Uterus (tissue), 2 donors: ENCODE data around the gene ME3.

ENCODE experiments used
- POLR2A ChIP-seq, 2 donors: fragments of 450-650 bp; IDR thresholded peaks; one replicate each; pipeline ENCODE4 v1.6.1; 2016; ENCODE audit warnings: antibody characterized with exemption in 2 of 2, mild to moderate bottlenecking in 1 of 2, moderate library complexity in 1 of 2
- TF ChIP-seq, protein P1 (sequence below), 4 experiments: fragments of 200-600 bp in 2 of 4; fragments of 450-650 bp in 2 of 4; sonication (generic) in 2 of 4; IDR thresholded peaks; one replicate each; pipeline ENCODE4 v1.5.1; 2016 to 2019; ENCODE audit warnings: antibody characterized with exemption in 4 of 4, mild to moderate bottlenecking in 2 of 4, moderate library complexity in 1 of 4

DNA sequence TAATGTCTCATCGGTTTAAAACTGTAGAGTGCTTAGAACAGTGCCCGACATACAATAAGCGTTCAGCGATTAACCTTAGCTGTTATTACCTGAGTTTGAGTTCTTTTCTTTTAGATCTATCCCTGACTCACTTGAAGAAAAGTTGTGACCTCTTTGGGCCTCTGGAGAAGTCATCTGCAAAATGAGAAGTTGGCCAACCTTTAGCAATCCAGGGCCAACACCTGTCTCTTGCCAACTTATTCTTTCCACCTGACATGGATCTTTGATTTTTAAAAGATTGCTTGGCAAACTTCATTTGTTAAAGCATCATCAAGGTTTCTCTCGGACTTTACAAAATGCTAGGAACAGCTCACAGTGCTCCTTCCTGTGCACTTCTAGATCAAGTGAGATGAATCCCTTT, 208.5 kb downstream of the ME3 start:
- TF ChIP-seq, protein P1, sequence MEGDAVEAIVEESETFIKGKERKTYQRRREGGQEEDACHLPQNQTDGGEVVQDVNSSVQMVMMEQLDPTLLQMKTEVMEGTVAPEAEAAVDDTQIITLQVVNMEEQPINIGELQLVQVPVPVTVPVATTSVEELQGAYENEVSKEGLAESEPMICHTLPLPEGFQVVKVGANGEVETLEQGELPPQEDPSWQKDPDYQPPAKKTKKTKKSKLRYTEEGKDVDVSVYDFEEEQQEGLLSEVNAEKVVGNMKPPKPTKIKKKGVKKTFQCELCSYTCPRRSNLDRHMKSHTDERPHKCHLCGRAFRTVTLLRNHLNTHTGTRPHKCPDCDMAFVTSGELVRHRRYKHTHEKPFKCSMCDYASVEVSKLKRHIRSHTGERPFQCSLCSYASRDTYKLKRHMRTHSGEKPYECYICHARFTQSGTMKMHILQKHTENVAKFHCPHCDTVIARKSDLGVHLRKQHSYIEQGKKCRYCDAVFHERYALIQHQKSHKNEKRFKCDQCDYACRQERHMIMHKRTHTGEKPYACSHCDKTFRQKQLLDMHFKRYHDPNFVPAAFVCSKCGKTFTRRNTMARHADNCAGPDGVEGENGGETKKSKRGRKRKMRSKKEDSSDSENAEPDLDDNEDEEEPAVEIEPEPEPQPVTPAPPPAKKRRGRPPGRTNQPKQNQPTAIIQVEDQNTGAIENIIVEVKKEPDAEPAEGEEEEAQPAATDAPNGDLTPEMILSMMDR (IDR thresholded peaks at IDR 0.05) = no peak
- no peak for TF ChIP-seq POLR2A (IDR thresholded peaks at IDR 0.05)
